Myocyte (in vitro differentiated cells): ENCODE results near the gene SCP2. TPM values are rescaled to one million over a fixed set of nuclear protein-coding genes. Genes with fewer than 3 reads are reported as not detected.

Source experiments
- DNase-seq: peaks from one replicate; pipeline ENCODE4 v3.0.0-alpha.2; 2012; ENCODE audit warnings: low read depth
- total RNA-seq: library from RNA; depleted of rRNA; stranded (reverse); fragments of >200 nt; gene quantifications from 2 replicates; pipeline ENCODE4 v1.2.3, GENCODE V29; 2014

The SCP2 gene
- total RNA-seq, 1 donor from 2014 or later = 138 TPM

DNA sequence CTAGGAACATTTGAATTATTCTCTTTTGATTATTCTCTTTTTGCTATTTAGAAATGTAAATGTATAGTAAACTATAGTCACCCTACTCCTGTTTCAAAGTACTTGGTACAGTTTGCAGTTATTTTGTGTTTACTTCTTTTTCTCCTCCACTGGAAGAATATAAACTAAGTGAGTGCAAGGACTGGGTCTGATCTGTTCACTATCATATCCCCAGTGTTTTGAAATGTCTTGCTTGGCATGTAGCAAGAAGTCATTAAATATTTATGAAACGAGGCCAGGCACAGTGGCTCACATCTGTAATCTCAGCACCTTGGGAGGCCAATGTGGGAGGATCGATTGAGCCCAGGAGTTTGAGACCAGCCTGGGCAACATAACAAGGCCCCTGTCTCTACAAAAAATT is 99.2 kb downstream of the SCP2 start:
- no peak for DNase-seq

DNA sequence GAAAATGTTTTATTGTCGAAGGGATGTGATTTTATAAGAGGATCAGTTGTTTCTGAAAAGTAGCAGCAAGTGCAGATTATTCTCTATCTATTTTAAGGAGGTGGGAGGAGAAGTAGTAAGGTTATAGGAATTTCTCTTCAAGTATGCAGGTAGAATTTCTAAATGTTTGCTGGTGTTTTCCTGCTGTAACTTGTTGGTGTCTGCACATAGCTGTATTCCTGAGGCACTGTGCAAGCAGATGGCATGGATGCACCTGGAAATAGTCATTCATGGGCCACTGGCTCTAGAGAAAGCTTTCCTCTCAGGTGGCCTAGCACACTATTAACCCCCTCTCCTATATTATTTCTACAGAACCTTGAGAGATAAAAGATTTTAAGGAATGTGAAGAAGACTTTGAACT is 104.7 kb downstream of the SCP2 start:
- no peak for DNase-seq

DNA sequence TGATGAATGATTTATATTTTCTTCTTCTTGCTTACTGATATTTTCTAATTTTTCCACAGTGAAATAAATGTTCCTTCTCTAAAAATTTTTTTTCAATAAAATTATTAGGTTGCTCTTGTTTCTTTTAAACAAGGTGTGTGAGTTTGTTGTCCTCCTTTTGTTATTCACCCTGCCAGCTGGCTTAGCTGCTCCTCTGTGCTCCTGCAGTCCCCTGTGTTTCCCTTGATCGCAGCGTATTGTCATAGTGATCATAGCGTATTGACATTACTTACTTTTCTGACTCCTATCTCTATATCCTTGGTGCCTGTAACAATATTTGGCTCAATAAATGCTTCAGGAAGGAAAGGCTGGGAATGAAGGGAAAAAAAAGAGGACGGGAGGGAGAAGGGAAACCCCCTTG is 110.1 kb downstream of the SCP2 start:
- no peak for DNase-seq

DNA sequence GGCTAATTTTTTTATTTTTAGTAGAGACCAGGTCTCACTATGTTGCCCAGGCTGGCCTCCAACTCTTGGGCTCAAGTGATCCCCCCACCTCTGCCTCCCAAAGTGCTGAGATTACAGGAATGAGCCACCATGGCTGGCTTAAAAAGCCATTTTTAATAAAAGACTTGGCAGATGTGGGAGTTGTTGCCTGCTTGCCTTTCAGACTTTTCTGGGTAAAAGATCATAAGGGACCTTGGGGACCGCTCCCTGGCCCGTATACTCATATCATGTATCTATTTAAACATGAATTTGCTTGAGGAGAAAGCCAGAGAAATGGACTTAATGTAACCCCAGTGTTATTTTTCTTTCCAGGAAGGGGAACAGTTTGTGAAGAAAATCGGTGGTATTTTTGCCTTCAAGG is 111.5 kb downstream of the SCP2 start:
- DNase-seq = no peak

DNA sequence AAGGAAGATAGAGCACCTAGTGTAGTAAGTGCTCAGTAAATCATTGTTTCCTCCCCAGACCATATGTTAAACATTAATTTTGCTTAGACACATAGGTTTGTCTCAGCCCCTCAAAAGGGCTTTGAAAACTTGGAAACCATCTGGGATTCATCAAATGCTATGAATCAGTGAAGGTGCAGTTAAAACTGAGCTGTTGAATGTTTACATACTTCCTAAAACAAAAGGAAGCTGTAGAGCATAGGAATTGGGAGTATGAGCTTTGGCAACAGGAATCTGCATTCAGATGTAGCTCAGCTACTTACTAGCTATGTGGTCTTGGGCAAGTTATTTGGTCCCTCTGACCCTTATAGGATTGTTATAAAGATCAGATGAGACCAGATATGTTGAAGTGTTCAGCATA is 116.2 kb downstream of the SCP2 start:
- no peak for DNase-seq

DNA sequence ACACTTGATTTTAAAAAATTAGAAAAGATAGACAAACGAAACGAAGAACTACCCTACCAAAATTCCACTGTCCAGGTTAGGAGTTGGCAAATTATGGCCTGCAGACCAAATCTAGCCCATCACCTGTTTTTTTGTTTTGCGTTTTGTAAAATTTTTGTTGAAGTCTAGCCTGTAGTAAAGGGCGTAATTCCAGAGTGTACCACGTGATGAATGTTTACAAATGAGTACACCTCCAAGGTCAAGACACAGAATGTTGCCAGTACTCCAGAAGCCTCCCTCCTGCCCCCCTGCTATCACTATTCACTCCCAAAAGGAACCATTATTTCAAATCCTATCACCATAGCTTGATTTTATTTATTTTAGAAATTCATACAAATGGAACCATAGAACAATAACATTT is 117.8 kb downstream of the SCP2 start:
- DNase-seq = no peak

DNA sequence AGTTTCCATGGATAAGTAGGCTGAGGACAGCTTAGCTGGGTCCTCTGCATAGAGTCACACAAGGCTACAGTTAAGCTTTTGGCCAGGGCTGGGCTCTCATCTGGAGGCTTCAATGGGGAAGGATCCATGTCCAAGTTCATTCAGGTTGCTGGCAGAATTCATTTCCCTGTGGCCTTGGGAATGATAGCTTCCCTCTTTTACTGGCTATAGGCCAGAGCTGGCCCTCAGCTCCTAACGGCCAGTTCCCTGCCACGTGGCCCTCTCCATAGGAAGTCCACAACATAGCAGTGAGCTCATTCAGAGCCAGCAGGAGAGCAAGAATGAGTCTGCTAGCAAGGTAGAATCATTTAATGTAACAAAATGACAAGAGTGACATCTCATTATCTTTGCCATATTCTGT is 119.9 kb downstream of the SCP2 start:
- no peak for DNase-seq

DNA sequence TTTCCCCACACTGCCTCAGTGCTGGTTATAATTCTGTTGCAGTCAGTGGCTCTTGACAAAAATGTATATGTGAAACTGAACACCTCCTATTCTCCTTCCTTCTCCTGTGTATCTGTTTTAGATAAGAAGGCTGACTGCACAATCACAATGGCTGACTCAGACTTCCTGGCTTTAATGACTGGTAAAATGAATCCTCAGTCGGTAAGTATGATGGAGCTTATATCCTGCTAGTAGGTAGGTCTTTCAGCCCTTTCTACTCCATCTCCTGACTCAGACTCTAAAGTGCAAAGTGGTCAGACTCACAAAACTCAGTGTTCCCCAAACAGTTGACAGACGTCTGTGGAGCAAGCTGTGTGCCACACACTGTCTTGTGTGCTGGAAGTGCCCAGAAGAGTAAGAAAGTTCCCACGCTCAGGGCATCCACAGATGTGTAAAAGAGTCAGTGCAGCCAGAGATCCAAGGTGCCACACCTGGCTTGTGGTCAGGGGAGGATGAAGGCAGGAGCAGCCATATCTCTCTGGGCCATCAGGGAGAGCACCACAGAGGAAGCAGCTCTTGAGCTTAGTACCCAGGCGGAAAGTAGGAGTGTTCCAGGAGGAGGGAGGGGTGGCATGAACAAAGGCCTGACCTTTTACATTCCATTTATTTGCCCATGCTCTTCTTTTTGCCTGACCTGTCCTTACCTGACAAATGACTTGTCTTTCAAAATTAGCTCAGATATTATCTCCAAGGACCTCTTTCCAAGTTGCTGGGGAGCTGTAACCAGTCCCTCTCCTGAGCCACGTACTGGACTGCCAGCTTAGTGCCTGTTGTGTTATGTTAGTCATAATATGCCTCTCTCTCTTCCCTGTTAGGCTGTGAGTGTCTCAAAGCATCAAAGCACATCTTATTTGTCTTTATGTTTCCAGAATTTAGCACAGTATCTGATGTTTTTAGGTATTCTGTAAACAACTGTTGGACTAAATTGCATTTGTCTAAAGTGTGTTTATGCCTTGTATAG is 121.0 kb downstream of the SCP2 start:
- no peak for DNase-seq

DNA sequence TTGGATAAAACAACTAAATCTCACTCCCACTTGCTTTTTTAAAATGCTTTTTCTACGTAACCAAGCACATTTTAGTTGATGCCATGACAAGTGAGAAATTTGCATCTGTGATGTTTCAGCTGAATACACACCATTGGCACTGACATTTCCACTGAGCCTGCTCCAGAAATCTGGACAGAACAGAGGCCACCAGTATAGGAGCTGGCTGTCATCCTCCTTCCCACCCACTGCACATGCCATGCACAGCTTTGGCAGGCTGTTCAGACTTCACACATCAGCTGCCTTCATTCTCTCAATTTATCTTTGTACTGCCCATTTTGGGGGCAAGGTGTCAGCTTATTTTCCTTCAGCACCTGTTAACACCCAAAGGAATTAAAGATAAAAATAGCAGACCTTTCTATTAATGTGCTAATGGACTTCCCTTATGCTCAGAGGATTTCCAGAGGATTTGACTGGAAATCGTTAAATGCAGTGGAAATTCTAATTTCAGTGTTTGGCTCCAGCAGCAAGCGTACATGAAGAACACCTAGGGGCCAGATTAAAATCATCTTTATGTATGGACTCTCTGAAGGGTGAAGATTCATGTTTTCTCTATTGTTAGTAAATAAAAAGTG is 122.0 kb downstream of the SCP2 start:
- peak; percentile 63 for DNase-seq

DNA sequence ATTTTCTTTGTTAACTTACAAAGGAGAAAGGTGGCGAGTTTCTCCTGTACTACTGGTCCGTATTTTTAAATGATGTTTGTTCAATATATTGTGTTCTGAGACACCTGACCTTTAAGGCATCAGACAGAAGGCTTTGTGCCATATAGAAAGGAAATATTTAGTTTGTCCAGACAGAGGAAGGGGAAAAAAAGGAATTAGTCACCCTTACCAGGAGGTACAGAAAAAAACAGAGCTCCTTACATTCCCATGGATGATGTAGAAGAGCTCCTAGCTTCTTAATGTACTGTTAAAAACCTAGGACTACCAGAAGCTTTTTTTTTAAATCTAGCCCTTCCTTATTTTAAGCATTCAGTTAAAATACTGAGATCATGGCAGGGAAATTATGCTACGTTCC is 122.5 kb downstream of the SCP2 start:
- DNase-seq = no peak

DNA sequence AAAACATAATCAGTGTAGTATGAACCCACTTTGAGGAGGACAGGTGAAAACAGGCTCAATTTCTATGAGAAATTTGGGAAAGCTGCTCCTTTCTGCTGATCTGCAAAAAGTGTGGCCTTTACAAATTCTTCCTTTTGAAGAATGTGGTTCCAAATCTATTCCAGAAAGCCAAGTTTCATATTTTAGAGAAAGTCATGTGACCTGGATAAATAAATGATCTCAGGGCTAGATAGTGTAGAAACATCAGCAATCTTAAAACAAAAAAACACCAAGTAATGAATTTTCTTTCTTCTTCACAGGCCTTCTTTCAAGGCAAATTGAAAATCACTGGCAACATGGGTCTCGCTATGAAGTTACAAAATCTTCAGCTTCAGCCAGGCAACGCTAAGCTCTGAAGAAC is 123.2 kb downstream of the SCP2 start:
- DNase-seq = no peak

DNA sequence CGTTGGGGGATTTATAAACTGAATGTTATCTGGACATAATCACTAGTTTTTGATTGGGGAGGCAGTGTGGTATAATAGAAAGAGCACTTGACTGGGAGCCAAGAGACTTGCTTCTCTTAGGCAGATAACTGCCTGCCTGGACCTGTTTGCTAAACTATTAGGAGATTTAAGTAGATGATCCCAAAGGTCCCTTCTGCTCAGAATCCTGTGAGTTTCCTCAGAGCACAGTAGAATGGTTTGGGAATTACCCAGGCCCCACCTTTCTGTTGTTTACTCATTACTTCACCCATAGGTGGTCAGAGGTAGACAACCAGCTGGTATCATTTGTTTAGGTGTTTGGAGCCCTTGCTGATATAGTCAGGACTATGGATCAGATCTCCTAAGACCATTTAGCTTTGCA is 124.6 kb downstream of the SCP2 start:
- DNase-seq = no peak

DNA sequence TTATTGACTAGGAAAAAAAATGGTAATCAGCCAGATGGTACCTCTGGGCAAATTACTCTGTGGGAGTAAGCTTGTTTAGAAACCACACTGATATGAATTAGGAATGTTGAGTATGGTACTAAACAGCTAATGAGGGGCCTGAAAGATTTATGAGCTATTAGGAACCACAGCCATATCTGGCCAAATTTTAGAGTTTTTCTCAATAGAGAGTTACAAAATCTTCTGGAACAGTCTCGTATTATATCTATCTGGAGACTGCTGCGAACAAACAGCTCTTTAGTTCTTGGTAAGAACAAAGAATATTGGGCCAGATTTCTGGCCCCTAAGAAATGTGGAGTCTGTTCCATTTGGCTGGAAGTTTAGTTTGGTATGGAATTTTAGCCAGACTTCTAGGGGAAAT is 130.1 kb downstream of the SCP2 start:
- DNase-seq = no peak

DNA sequence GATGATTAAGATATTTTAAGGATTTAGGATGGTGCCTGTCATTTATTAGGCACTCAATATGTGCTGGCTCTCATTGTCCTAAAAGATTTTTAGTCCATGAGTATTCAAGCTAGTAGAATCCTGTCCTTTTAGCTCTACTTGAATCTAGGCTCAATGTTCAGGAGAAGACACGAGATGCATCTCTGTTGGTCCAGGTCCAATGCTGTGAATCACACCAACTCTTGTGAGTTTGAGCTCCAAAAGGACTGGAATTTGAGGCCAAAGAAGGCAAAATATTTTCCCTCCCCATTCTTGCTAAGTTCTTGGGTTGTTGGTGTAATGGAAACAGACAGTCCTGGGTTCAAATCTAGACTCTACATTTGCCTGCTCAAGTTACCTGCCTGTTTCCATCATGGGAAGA is 133.5 kb downstream of the SCP2 start:
- no peak for DNase-seq

DNA sequence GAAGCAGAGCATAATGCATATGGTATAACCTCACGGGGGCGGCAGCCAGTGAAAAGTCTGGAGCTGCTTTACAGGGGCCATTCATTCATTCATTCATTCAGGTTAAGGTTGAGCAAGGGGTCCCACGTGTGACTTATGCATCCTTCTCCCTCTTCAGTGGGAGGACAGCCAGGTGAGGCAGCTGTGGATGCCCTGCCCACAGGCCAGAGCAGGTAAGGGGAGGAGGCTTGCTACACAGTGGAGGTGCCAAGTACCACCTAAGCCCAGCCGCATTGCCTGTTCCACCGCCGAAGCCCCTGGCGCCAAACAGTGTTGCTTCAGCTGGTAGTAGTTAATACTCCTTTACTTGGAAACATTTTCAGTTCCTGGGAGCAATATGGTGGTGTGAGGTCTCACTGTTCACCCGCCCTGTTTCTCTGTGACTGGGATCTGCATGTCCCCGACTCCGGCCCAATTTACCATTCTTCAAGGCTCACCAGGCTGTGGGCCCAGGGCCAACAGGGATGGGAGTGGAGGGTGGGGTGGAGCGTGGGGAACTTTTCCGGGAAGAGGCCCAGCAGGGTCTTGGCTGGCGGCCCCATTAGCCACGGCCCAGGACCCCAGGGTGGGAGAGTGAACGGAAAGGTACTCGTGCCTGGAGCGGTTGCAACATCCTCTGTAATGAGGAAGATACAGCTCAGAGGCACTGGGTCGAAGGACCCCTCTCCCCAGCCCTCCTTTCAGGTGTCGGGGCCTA is 134.2 kb downstream of the SCP2 start:
- no peak for DNase-seq

DNA sequence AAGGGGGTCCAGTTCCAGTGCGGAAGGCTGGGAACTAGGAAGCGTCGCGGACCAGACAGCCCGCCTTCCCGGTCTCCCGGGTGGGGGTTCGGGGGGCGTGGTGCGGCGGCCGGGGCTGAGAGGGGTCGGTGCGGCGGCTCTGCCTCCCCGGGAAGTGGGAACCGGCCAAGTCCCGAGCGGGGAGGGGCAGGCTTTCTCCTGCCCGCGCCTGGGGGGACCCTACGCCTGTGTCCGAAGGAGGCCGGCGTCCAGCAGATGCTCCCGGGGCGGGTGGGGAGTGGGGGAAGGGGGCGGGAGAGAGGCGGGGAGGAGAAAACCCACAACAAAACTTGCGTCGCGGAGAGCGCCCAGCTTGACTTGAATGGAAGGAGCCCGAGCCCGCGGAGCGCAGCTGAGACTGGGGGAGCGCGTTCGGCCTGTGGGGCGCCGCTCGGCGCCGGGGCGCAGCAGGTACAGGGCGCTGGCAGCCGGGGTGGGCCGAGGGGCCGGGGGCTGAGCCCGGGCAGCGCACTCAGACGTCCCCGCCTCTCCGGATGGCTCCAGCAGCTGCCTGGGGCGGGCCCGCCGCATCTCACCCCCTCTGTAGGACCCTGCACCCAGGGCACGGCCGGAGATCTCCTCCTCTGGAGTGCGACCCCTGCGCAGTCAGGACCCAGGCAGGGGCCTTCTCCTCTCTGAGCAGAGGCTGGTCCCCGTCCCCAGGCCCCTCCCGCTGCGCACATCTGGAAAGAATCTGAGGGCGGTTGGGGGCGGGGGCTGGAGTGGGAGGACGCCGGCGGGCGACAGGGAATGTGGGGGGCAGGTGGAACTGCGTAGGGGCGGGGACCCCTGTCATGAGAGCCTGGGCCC is 135.0 kb downstream of the SCP2 start, which contains the start of gene PODN:
Gene PODN (plus strand): TSS at position 355 of the 849 bp plus-strand sequence. CDS start 7,643 bp downstream, outside the sequence.
- peak; percentile 31 for DNase-seq

DNA sequence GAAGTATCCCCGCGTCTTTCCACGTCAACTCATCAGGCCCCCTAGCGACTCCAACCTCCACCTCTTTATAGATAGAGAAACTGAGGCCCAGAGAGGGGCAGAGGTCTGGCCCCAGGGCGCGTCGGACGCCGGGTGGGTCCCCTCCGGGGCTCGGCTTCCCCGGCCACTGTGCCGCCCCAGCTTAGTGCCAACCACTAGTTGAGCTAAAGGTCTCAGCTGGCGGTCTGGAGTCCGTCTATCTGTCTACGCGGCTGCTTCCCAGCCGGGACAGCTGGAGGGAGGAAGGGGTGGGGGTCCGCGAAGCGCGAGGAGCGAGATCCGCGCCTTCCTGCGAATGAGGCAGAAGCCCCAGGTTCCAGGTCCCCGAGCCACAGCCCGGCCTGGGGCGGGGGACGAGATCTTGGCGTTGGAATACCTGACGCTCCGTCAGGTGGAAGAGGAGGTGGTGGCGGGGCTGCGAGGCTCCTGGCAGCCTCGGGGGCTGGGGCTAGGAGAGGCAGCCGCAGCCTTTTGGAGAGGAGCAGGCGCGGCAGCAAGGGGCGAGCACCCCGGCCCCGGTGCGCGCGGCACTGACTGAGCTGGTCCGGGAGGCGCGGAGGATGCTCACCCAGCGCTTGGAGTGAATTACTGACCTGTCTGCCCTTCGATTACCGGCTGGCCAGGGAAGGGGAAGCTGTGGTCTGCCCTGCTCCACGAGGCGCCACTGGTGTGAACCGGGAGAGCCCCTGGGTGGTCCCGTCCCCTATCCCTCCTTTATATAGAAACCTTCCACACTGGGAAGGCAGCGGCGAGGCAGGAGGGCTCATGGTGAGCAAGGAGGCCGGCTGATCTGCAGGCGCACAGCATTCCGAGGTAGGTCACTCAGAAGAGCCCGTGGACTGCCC is 135.9 kb downstream of the SCP2 start:
- no peak for DNase-seq

DNA sequence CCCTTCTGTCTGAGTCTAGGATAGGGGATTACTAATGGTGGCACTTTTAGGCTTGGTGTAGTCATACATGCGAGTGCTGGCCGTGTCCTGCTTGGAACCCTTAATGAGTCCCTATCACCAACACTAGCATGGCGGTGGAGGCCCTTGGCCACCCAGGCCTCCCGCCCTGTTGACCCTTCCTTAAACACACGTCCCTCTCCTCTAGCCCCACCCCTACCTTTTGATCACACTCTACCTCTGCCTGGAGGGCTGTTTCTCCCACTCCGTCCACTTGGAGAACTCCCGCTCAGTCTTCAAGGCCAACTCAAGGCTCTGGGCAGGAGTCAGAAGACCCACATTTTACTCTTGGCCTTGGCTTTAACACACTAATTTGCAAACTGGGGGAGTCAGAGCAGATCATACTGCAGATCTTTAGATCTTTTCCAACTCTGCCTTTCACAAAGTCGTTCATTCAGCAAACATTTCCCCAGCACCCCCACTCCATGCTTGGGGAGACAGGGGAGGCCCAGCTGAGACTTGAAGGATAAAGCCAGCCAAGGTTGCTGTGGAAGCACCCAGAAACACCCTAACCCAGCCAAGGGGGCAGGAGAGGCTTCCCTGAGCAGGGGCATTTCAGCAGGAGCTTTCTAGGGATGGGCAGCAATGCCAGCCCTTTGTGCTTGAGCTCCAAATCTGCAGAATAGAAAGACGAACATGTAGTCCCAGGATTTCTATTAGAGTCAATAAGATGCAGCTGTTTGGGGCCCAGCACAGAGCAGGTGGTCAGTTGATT is 136.9 kb downstream of the SCP2 start:
- DNase-seq = no peak

DNA sequence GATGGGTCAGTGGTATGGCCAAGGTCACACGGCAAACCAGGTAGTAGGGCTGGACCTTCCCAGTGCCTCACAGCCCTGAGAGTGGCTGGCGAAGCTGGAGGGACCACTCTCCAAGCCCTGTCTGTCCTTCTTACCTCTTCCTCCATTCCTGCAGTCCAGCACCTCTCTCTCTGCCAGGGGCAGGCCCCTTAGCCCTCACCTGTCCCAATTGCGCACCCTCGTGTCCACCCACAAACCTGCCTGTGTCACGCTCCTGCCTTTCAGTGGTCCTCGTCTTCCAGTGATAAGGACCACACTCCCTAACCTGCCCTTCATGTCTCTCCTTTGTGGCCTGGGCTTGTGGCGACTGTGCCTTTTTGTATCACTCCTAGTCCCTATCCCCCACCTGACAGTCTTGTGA is 138.3 kb downstream of the SCP2 start:
- no peak for DNase-seq
